Neural crest cell (in vitro differentiated cells): Measurements from ENCODE around the gene TOR4A. TPM values are rescaled to one million over a fixed set of nuclear protein-coding genes. Genes with fewer than 3 reads are reported as not detected.

Experiments used
- DNase-seq: peaks from one replicate; pipeline ENCODE4 v3.0.0; 2021; ENCODE audit warnings: low read depth, mixed read lengths, low spot score
- H3K27ac Mint-ChIP-seq: one replicate; pipeline ENCODE4 v1.8.0; 2021; ENCODE audit warnings: mild to moderate bottlenecking, mixed read lengths; ENCODE audit not compliant: unreplicated experiment
- H3K27me3 Mint-ChIP-seq: 2 replicates; pipeline ENCODE4 v1.8.0; 2021; ENCODE audit warnings: low read depth, mild to moderate bottlenecking, mixed read lengths
- H3K36me3 Mint-ChIP-seq: 2 replicates; pipeline ENCODE4 v1.8.0; 2021; ENCODE audit warnings: low read depth, mild to moderate bottlenecking, mixed read lengths
- H3K4me1 Mint-ChIP-seq: 2 replicates; pipeline ENCODE4 v1.8.0; 2021; ENCODE audit warnings: mixed read lengths
- H3K4me3 Mint-ChIP-seq: one replicate; pipeline ENCODE4 v1.8.0; 2021; ENCODE audit warnings: mild to moderate bottlenecking, mixed read lengths
- H3K9me3 Mint-ChIP-seq: 2 replicates; pipeline ENCODE4 v1.8.0; 2021; ENCODE audit warnings: mixed read lengths
- total RNA-seq: library from RNA; stranded (reverse); gene quantifications from 2 replicates; pipeline ENCODE4 v1.2.1, GENCODE V29; 2021
- TF ChIP-seq, protein P1 (sequence below): fragments of 200-600 bp; sonication (generic); conservative IDR thresholded peaks from 2 replicates; pipeline ENCODE4 v1.5.0; 2021; ENCODE audit warnings: antibody characterized with exemption, mild to moderate bottlenecking

The TOR4A gene
- total RNA-seq, 1 donor from 2014 or later: 0.86 TPM

GRCh38 chr9:137309368-137310188 lies 32.1 kb downstream of the TOR4A start:
- no peak for DNase-seq
- Mint-ChIP-seq H3K27ac (no peak overlapping the region), H3K4me3 (no peak overlapping the region)

DNA sequence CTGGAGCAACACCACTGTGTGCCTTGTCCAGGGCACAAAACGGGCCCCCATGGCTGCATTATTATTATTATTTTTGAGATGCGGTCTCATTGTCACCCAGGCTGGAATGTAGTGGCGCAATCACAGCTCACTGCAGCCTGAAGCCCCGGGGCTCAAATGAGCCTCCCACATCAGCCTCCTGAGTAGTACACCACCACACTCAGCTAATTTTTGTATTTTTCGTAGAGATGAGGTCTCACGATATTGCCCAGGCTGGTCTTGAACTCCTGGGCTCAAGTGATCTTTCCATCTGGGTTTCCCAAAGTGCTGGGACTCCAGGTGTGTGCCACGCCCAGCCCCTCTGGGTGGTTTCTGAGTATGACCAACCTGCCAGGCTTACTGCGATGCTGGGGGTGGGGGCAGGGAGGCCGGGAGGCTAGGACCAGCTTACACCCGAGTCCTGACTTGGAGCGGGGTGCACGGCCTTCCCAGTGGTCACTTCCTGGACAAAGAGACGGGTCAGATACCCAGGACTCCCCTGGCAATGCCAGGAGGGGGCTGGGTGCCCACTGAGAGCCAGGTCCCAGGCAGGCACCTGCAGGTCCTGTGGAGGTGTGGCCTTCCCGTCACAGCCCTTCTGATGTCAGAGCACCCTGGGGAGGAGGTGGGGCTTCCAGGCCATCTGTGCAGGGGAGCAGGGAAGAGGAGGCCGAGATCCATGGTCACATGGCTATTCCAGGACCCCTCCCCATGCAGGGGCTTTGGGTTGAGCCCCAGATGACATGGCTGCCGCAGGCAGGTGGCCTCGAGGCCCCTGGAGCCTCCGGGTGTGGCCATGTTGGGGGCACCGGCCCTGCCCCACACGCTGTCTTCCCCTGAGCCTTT lies 32.9 kb downstream of the TOR4A start:
- H3K9me3 Mint-ChIP-seq: no peaks in the 10 kb centered on the region
- no peak overlapping the region for H3K27ac Mint-ChIP-seq
- no peaks in the 10 kb centered on the region for H3K27me3 Mint-ChIP-seq
- no peaks in the 10 kb centered on the region for H3K36me3 Mint-ChIP-seq
- TF ChIP-seq, protein P1, sequence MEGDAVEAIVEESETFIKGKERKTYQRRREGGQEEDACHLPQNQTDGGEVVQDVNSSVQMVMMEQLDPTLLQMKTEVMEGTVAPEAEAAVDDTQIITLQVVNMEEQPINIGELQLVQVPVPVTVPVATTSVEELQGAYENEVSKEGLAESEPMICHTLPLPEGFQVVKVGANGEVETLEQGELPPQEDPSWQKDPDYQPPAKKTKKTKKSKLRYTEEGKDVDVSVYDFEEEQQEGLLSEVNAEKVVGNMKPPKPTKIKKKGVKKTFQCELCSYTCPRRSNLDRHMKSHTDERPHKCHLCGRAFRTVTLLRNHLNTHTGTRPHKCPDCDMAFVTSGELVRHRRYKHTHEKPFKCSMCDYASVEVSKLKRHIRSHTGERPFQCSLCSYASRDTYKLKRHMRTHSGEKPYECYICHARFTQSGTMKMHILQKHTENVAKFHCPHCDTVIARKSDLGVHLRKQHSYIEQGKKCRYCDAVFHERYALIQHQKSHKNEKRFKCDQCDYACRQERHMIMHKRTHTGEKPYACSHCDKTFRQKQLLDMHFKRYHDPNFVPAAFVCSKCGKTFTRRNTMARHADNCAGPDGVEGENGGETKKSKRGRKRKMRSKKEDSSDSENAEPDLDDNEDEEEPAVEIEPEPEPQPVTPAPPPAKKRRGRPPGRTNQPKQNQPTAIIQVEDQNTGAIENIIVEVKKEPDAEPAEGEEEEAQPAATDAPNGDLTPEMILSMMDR: no peak
- no peak for DNase-seq
- H3K4me1 Mint-ChIP-seq: peaks cover 18% of the 10 kb centered on the region
- H3K4me3 Mint-ChIP-seq: no peak overlapping the region

More at GRCh38 chr9:137309368-137310188, 32.1 kb downstream of the TOR4A start:
- no peaks in the 10 kb centered on the region for H3K36me3 Mint-ChIP-seq
- H3K4me1 Mint-ChIP-seq: peaks cover 25% of the 10 kb centered on the region
- H3K9me3 Mint-ChIP-seq: no peaks in the 10 kb centered on the region
- TF ChIP-seq, protein P1: no peak
- no peaks in the 10 kb centered on the region for H3K27me3 Mint-ChIP-seq

GRCh38 chr9:137311171-137311985 lies 33.9 kb downstream of the TOR4A start:
- Mint-ChIP-seq H3K27me3 (no peaks in the 10 kb centered on the region), H3K36me3 (no peaks in the 10 kb centered on the region), H3K27ac (no peak overlapping the region), H3K4me1 (peaks cover 17% of the 10 kb centered on the region), H3K4me3 (no peak overlapping the region), H3K9me3 (no peaks in the 10 kb centered on the region)
- TF ChIP-seq, protein P1: no peak
- DNase-seq: no peak

DNA sequence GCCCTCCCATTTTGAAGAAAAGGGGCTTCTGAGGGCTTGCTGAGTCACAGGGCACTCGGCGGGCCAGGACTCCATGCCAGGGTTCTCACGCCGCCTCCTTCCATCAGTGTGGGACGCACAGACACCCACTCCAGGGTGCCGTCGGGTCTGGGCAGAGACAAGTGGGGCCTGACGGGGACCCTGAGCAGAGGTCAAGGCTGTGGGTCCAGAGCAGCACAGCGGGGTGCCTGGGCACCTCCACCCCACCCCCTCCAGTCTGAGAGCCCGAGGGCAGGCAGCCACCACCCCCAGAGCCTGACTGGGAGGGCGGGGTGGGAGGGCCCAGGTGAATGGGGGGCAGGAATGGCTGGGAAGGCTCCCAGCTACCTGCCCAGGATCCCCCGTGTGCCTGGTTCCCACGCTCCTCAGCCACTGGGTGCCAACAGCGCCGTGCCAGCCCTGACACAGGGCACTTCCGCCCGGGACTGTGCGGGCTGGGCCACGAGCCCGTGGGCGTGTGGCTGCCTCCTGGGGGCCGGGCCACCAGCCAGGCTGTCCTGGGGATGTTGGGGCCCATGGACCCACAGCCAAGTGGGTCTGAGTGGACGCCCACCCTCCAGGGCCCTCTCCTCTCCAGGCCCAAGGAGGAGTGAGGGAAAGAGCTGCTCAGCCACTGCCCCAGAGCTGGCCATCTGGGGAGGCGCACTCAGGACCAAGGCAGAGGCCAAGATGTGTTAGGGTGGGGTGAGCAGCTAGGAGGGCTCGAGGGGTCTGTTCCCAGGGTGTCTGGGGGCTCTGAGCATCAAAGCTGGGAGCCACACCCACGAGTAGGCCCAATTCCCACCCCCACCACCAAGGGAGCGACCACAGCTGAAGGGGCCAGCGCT lies 34.7 kb downstream of the TOR4A start:
- Mint-ChIP-seq H3K27me3 (no peaks in the 10 kb centered on the region), H3K27ac (no peak overlapping the region), H3K4me3 (no peak overlapping the region), H3K36me3 (no peaks in the 10 kb centered on the region), H3K4me1 (peaks cover 17% of the 10 kb centered on the region), H3K9me3 (no peaks in the 10 kb centered on the region)
- no peak for DNase-seq
- TF ChIP-seq, protein P1: no peak
